ENCODE data around the gene MBP.

The MBP gene

DNA sequence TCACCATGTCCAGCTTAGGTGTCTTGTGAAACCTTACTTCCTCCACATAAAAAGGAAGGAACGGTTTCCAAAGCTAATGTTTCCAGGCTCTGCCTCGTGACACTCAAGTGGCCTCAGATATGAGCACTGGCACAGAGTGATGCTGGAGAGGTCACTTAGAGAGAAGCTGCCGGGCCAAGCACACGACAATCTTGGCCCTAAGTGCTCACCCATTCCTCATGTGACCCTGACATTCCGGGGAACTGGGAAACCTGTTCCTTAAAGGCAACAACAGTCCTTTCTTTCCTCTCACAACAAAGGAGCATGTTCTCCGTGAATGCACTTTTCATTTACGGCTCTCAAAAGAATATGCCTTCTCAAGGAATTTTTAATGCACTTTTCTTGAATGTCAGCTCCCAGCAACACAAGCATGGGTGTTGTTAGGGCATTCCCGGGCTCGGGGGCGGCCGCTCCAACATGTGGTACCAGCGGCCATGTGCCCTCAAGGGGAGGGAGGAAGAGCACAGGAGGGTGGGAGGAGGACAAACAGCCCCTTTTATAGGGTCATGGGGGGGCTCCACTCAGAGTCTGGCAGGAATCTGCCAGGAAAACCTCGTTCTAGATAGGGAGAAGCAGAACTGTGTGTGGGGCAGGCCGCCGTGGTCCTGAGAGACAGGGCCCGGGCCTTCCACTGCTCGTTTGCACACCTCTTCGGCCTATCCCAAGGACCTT lies 118.6 kb downstream of the MBP start:
- Histone ChIP-seq H3K4me3 (no peak overlapping the region), H3K27ac (peak overlapping the region; percentile 44 to 54), H3K27me3 (no peaks in the 10 kb centered on the region), H3K4me1 (peaks cover 0 to 8% (median 5%) of the 10 kb centered on the region in 4 donors), H3K36me3 (peaks cover 12 to 29% (median 12%) of the 10 kb centered on the region in 3 donors), H3K9me3 (no peaks in the 10 kb centered on the region)
- intact Hi-C loops (cut with DNase I; ENCODE audit: low total_unique reads) = no loop called here
- peak; percentile 84 for DNase-seq
- TF ChIP-seq, protein P1, sequence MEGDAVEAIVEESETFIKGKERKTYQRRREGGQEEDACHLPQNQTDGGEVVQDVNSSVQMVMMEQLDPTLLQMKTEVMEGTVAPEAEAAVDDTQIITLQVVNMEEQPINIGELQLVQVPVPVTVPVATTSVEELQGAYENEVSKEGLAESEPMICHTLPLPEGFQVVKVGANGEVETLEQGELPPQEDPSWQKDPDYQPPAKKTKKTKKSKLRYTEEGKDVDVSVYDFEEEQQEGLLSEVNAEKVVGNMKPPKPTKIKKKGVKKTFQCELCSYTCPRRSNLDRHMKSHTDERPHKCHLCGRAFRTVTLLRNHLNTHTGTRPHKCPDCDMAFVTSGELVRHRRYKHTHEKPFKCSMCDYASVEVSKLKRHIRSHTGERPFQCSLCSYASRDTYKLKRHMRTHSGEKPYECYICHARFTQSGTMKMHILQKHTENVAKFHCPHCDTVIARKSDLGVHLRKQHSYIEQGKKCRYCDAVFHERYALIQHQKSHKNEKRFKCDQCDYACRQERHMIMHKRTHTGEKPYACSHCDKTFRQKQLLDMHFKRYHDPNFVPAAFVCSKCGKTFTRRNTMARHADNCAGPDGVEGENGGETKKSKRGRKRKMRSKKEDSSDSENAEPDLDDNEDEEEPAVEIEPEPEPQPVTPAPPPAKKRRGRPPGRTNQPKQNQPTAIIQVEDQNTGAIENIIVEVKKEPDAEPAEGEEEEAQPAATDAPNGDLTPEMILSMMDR (IDR thresholded peaks at IDR 0.05) = no peak

DNA sequence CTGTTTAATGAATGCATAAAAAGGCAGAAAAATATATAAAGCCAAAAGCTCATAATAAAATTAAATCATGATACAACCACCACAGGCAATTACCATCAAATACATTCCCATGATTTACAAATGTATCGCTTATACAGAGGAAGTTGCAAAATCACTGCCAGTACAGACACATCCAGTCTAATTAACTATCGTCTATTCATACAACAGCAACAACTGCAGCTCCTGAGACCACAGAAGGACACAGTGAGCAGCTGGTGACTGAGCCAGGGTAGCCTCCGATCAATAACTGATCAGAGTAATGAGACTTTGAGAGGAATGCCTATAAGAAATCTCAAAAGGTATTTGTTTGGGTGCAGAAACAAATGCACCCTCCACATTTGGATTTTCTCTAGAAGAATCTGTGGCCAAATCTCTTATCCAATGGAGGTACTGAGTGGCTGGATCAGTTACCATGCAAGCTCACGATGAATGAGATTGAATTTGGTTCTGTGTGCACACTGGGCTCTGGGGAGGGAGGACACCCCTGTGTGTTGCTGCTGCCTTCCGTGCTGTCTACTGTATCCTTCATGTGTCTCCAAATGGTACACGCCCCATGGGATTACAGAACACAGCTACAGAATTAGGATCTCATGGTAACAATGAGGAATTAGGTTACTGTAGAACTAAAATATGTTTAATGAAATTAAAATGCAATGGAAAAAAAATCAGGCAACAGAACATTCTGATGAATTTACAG lies 119.6 kb downstream of the MBP start:
- H3K9me3 ChIP-seq = no peaks in the 10 kb centered on the region
- H3K4me3 ChIP-seq = no peak overlapping the region
- H3K27me3 ChIP-seq = no peaks in the 10 kb centered on the region
- intact Hi-C loops (cut with DNase I; ENCODE audit: low total_unique reads) = no loop called here
- TF ChIP-seq, protein P1 (IDR thresholded peaks at IDR 0.05) = no peak
- no peak overlapping the region for H3K27ac ChIP-seq
- peaks cover 0 to 8% (median 5%) of the 10 kb centered on the region in 4 donors for H3K4me1 ChIP-seq
- no peak for DNase-seq
- H3K36me3 ChIP-seq = peaks cover 12 to 39% (median 12%) of the 10 kb centered on the region in 3 donors

DNA sequence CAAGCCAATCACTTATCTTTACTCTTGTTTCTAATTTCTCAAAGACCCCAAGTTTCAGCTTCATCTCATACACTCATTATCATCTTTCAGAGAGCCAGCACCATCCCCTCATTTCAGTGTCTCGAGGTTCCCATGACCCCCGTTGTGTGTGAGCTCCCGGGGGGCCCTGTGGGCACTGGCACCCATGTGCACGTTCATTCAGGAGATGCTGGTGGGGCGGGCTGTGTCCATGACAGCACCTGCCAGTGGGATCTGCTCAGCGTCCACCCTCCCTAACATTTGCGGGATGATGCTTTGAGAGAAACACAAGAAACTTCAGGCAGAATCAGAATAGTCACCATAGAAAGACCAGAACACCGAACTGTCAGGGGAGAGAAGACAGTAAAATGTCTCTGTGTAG lies 120.5 kb downstream of the MBP start:
- H3K9me3 ChIP-seq = no peaks in the 10 kb centered on the region
- no peaks in the 10 kb centered on the region for H3K27me3 ChIP-seq
- DNase-seq = no peak
- TF ChIP-seq, protein P1 (IDR thresholded peaks at IDR 0.05) = no peak
- no peak overlapping the region for H3K4me3 ChIP-seq
- no peak overlapping the region for H3K27ac ChIP-seq
- peaks cover 0 to 8% (median 5%) of the 10 kb centered on the region in 4 donors for H3K4me1 ChIP-seq
- peaks cover 10 to 38% (median 11%) of the 10 kb centered on the region in 3 donors for H3K36me3 ChIP-seq
- intact Hi-C loops (cut with DNase I; ENCODE audit: low total_unique reads) = no loop called here

DNA sequence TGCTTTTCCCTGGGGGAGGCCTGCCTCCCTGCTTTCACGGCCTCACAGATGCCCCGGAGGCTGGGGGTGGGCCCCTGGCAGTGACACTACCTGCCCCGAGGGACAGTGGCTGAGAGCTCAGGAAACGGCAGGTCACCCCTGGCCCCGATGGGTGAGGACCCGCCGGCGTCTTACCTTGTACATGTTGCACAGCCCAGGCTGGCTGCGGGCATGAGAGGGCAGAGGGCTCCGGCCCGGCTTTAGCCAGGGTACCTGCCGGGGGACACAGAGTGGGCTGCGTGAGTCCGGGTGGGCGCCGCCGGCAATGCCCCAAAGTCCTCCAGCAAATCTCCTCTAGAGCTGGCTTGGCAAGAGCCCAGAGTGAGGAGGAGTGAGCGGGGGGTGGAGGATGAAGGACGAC lies 122.9 kb downstream of the MBP start:
- Histone ChIP-seq H3K27ac (no peak overlapping the region), H3K36me3 (peaks cover 0 to 33% (median 0%) of the 10 kb centered on the region in 3 donors), H3K9me3 (no peaks in the 10 kb centered on the region), H3K27me3 (no peaks in the 10 kb centered on the region), H3K4me1 (peaks cover 0 to 8% (median 5%) of the 10 kb centered on the region in 4 donors), H3K4me3 (no peak overlapping the region)
- TF ChIP-seq, protein P1 (IDR thresholded peaks at IDR 0.05) = no peak
- DNase-seq = no peak
- intact Hi-C loops (cut with DNase I; ENCODE audit: low total_unique reads) = no loop called here

DNA sequence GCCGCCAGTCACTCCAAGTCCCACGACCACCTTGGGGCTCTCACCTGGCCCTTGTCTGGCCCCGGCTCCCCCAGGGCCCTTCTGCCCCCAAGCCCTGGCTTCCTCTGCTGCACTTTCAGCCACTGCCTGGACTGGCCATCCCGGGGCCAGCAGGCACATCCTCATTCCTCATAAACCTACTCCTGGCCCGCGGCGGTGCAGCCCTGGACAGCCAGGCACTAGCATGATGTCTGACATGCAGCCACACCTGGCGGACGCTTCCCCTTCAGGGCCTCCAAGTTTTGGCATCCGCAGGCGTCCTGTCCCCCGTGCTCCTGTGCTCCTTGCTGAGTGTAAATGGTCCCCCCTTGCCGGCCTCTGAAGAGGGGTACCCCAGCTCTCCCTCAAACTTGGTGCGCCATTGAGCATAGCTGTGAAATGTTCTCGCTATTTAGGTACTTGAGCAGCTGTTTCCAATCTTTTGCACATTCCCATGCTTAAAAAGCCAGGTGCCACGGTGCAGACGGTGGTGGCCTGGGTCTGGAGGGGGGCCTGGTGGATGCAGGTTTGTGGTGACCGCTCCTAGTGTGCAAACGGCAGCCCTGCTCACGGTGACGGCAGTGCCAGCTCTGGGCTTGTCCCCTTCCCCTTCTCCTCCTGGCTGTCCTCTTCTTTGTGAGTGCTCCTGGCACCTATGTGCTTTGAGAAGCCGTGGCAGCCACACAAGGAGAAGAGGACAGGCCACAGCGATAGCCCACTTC lies 123.8 kb downstream of the MBP start:
- DNase-seq = no peak
- intact Hi-C loops (cut with DNase I; ENCODE audit: low total_unique reads) = no loop called here
- no peak overlapping the region for H3K27ac ChIP-seq
- TF ChIP-seq, protein P1 (IDR thresholded peaks at IDR 0.05) = no peak
- no peak overlapping the region for H3K4me3 ChIP-seq
- H3K9me3 ChIP-seq = no peaks in the 10 kb centered on the region
- no peaks in the 10 kb centered on the region for H3K27me3 ChIP-seq
- H3K4me1 ChIP-seq = peaks cover 0 to 1% (median 0%) of the 10 kb centered on the region in 4 donors
- H3K36me3 ChIP-seq = peaks cover 0 to 33% (median 0%) of the 10 kb centered on the region in 3 donors
